ENCODE measurements around the gene RNF5.

The RNF5 gene

DNA sequence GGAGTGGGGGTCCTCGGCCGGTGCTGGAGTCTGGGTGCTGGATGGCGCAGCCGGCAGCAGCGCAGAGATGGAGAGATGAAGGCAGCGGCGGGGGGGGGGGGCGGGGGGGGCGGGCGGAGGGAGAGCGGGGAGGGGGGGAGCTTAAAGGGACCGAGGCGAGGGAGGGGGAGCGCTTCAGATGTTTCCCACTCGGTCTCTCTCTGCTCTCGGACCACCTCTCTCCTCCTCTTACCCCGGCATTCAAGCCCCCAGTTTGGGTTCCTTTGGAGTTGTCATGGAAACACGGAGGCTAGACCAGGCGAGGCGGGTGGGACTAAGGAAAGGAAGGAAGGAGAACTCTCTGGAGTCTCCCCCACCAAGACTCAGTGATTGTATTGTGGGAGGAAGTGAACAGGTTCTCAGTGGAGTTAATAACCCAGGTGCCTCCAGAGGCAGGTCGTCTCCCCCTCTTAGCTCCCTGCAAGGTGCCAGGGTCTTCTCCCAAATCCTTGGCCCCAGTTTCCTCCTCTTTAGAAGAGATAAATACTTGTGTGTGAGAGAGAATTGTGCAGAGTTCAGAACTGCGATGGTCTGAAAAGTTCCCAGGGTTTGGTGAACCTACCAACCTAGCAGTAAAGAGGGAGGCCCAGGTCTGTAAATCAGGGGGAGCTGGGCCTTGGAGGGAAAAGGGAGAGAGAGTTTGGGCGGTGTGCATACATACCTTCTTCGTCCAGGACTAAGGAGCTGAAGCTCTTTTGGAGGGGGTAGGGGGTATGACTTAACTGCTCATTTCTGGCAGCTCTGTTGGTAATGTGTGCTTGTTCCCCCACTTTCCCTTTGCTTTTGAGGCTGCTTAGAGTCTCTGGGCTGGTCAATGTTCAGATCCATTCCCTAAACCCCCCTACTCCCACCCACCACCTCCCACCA lies 26.1 kb upstream of the RNF5 start, which contains the start of gene PRRT1:
TSS of gene PRRT1 (minus strand) at position 77 of the 906 bp plus-strand sequence. CDS start 112 bp downstream, outside the sequence.
- DNase-seq (ENCODE audit: low read depth in 2 of 2), result no peak

DNA sequence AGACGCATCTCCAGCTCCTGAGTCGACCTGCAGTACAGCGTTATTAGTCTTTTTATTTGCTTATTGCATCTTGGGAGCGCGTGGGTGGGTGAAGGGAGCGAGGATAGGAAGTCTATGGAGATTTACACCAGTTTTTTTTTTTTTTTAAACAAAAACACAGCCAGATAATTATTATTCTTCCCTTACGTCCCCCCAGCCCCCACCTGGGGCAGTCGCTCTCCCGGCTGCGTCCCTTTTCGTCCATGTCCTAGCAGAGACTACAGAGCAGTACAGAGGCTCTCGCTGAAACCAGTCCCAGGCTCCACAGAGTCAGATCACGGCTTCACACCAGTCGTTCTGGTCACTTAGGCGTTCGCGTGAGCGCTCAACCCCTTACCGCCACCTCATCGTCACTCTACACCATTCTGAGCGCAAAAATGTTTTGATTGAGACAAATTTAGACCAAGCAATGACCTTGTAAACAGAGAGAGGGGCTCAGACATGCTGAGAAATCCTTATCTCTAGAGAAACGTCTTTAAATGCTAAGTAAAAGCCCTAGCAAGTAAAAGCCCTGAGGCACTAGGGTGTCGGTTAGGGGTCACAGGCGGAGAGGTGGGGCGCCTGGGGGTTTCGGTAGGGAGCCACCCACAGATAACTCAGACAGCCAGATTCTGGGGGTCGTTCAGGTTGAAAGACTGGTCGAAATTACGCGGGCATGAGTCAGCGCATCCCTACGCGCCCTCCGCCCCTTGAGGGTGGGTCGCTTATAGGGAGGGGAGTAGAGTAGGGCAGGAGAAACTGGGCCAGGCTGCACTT lies 25.2 kb upstream of the RNF5 start:
- no peak for DNase-seq (ENCODE audit: low read depth in 2 of 2)

DNA sequence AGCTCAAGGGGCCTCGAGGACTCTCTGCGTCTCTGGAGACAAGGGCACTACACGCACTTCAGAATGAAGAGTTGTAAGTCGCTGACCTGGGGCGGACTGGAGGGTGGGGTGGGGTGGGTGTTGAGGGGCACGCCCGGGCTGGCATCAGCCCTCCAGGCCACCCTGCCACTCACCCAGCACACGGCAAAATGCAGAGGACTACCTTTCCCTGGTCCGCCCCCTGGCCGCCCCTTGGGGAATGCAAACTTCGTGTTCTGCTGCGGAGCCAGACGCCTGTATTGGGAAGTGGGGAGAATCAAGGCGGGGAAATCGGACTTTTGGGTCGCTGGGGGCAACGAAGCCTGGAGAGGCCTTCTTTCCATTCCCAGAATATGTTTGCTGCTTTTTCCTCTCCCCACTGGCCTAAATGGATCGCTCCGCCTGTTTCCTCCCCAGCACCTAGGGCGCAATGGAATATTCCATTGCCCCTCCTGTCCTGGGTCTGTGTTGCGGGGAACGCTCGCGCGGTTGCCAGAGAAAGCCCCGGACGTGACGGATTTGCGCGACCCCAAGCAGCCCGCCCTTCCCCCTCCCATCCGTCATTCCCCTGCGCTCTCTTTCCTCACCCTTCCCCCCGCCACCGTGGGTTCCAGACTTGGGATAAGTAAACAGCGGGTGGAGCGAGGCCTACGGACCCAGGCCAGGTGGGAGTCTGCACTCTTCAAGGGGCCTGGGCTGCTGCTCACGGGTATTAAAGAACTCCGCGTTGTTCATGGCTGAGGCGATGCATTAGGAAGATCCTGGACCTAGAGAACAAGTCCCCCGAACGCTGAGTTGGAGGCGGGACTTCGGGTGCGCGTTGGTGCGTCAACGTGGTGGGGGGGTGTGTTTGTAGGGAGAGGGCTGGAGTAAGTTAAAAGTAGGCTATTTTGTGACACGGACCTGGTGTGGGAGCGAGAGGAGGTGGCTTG lies 24.4 kb upstream of the RNF5 start, which contains the start of gene PPT2:
TSS of gene PPT2 (plus strand) at position 578 of the 950 bp plus-strand sequence. CDS start 454 bp downstream, outside the sequence.
- DNase-seq (ENCODE audit: low read depth in 2 of 2), result peak; percentile 70 to 72

DNA sequence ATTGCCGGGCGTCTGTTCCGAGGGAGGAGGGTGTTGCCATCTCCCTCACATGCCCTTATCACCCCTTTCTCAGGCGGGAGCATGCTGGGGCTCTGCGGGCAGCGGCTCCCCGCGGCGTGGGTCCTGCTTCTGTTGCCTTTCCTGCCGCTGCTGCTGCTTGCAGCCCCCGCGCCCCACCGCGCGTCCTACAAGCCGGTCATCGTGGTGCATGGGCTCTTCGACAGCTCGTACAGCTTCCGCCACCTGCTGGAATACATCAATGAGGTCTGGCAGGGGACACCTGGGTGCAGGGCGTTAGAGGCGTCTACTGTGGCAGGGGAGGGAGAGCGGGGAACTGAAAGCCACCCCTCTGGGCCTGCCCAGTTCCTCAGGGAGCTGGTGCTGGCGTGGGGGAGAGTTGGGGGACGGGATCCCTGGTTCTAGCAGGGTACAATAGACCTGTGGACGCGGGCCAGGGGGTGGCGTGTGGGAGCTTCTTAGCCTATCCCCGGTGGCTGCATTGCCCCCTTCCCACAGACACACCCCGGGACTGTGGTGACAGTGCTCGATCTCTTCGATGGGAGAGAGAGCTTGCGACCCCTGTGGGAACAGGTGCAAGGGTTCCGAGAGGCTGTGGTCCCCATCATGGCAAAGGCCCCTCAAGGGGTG lies 23.6 kb upstream of the RNF5 start:
- DNase-seq (ENCODE audit: low read depth in 2 of 2), result peak; percentile 39 to 53

- no peak for DNase-seq (ENCODE audit: low read depth in 2 of 2)
Observed at GRCh38 chr6:32156891-32157290, 21.3 kb upstream of the RNF5 start.

GRCh38 chr6:32158052-32158451 lies 20.2 kb upstream of the RNF5 start:
- DNase-seq (ENCODE audit: low read depth in 2 of 2), result no peak

- no peak for DNase-seq (ENCODE audit: low read depth in 2 of 2)
Observed at GRCh38 chr6:32163559-32164258, 14.5 kb upstream of the RNF5 start.

- DNase-seq (ENCODE audit: low read depth in 2 of 2), result no peak
Observed at GRCh38 chr6:32164295-32164694, 13.9 kb upstream of the RNF5 start, which contains the start of gene EGFL8. Gene EGFL8, plus strand, starts transcription at chr6:32164595. Its CDS starts 1,571 bp downstream, at chr6:32166166.

DNA sequence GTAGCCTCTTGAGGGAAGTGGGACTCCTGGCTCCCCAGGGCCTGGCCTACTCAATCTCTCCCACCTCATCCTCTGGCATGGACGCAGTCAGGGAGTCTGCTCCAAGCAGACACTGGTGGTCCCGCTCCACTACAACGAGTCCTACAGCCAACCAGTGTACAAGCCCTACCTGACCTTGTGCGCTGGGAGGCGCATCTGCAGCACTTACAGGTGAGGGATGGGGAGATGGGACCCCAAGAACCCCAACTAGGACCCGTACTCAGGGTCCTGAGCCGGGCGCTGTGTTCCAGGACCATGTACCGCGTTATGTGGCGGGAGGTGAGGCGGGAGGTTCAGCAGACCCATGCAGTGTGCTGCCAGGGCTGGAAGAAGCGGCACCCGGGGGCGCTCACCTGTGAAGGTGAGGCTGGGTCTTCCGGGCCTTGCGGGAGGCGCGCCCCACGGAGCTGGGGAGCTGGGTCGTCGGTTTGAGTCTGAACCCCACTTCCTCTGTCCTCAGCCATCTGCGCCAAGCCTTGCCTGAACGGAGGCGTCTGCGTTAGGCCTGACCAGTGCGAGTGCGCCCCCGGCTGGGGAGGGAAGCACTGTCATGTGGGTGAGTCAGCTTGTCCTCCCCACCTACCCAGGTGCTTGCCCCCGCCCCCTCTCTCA lies 11.7 kb upstream of the RNF5 start:
- no peak for DNase-seq (ENCODE audit: low read depth in 2 of 2)

GRCh38 chr6:32167154-32167760 lies 10.9 kb upstream of the RNF5 start:
- DNase-seq (ENCODE audit: low read depth in 2 of 2), result no peak

DNA sequence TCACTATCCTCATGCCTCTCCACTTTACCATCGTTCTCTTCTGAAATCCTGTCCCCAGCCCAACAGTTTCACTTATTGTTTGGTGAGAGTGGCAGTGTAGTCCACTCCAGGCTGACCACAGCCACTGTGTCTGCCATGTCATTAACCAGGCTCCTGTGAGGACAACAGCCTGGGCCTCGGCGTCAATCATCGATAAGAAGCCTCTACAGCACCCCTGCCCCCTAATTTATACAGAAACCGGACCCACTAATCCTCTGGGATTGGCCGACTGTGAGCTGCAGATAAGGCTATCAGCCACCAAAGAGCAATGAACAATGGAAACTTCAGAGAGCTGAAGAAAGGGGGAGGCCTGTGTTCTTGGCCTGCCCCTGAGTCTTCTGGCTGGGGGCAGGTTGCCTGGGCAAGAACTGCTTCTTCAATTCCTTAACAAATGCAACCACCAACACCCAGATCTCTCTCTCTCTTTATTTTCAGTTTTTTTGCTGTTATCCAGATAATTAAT lies 10.4 kb upstream of the RNF5 start:
- DNase-seq (ENCODE audit: low read depth in 2 of 2), result no peak

- no peak for DNase-seq (ENCODE audit: low read depth in 2 of 2)
Observed at GRCh38 chr6:32168350-32168749, 9.9 kb upstream of the RNF5 start.

- DNase-seq (ENCODE audit: low read depth in 2 of 2), result no peak
Observed at GRCh38 chr6:32168807-32169591, 9.2 kb upstream of the RNF5 start.

GRCh38 chr6:32170294-32170693 lies 7.9 kb upstream of the RNF5 start:
- DNase-seq (ENCODE audit: low read depth in 2 of 2), result no peak

DNA sequence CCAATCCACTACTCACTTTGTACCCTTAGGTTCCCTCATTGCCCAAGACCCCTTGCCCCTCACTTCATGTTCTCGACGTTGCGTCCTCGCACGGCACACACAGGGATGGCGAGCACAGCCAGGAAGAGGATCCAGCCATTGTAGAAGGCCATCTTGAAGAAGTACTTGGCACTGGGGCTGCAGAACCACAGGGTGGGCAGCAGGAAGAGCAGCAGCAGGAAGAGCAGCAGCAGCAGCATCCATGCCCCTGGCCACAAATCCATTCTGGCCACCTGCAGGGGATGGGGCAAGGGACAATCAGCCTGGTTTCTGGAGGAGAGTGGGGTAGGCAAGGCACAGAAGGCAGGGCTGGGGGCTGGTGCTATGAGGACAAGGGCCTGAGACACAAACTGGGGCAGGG lies 7.0 kb upstream of the RNF5 start:
- no peak for DNase-seq (ENCODE audit: low read depth in 2 of 2)

- no peak for DNase-seq (ENCODE audit: low read depth in 2 of 2)
Observed at GRCh38 chr6:32173051-32173727, 5.0 kb upstream of the RNF5 start.

- DNase-seq (ENCODE audit: low read depth in 2 of 2), result no peak
Observed at GRCh38 chr6:32174416-32174815, 3.8 kb upstream of the RNF5 start.

DNA sequence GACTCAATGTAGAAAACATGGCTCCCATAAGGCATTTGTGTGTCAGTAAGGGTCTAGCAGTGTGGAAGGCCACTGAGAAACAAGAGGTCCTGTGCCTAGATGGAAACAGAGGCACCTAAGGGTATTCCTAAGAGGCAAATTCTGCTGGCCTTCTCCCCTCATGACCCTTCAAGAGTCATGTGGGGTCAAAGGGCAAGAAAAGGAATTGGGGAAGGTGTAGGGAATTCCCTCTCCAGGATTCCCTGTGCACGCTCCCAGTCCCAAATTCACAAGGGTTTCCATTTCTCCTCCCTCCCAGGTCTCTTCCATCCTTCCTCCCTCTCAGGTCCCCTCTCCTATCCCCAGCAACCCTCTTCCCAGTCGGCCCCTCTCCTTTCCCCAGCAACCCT lies 2.9 kb upstream of the RNF5 start:
- DNase-seq (ENCODE audit: low read depth in 2 of 2), result no peak

Data from stimulated activated CD8-positive, alpha-beta memory T cell treated with anti-CD3 and anti-CD28 coated beads, Interleukin-7, amount 100 ng/mL, for 4 hours (primary cell).